ENCODE results near the gene NET1. TPM values are rescaled to one million over a fixed set of nuclear protein-coding genes. Genes with fewer than 3 reads are reported as not detected.
"Not testable (repeated sequence)": the region's sequence is repeated elsewhere in the genome, so short reads cannot be mapped to it uniquely, and the experiment has no call there.

NET1 gene
- total RNA-seq, 1 donor from 2014 or later, result 15.6 TPM

- intact Hi-C loops (cut with DNase I); DNase-seq; ATAC-seq (ENCODE audit: poor library complexity): not testable (repeated sequence)
Observed at GRCh38 chr10:5475088-5475487, 62.7 kb downstream of the NET1 start.

GRCh38 chr10:5475974-5476807, 63.8 kb downstream of the NET1 start:
- intact Hi-C loops (cut with DNase I); ATAC-seq (ENCODE audit: poor library complexity); DNase-seq: not testable (repeated sequence)

- DNase-seq (no peak), ATAC-seq (ENCODE audit: poor library complexity) (no peak)
- intact Hi-C loops (cut with DNase I), result no loop called here
Observed at GRCh38 chr10:5476918-5477525, 64.7 kb downstream of the NET1 start.

GRCh38 chr10:5477948-5478693, 65.8 kb downstream of the NET1 start:
- no peak for DNase-seq
- intact Hi-C loops (cut with DNase I), result no loop called here
- no peak for ATAC-seq (ENCODE audit: poor library complexity)

- no peak for ATAC-seq (ENCODE audit: poor library complexity)
- DNase-seq, result no peak
- intact Hi-C loops (cut with DNase I), result no loop called here
Observed at GRCh38 chr10:5478694-5479305, 66.4 kb downstream of the NET1 start.

- intact Hi-C loops (cut with DNase I), result no loop called here
- ATAC-seq (ENCODE audit: poor library complexity) (no peak), DNase-seq (no peak)
Observed at GRCh38 chr10:5479481-5480161, 67.3 kb downstream of the NET1 start.

- DNase-seq, result no peak
- no peak for ATAC-seq (ENCODE audit: poor library complexity)
- intact Hi-C loops (cut with DNase I), result no loop called here
Observed at GRCh38 chr10:5480162-5480941, 68.0 kb downstream of the NET1 start.

GRCh38 chr10:5481121-5481520, 68.8 kb downstream of the NET1 start:
- ATAC-seq (ENCODE audit: poor library complexity) (no peak), DNase-seq (no peak)
- intact Hi-C loops (cut with DNase I), result no loop called here

- intact Hi-C loops (cut with DNase I), result no loop called here
- DNase-seq (no peak), ATAC-seq (ENCODE audit: poor library complexity) (no peak)
Observed at GRCh38 chr10:5482016-5482415, 69.7 kb downstream of the NET1 start.

- intact Hi-C loops (cut with DNase I), result no loop called here
- ATAC-seq (ENCODE audit: poor library complexity) (no peak), DNase-seq (no peak)
Observed at GRCh38 chr10:5484205-5484604, 71.8 kb downstream of the NET1 start.

- intact Hi-C loops (cut with DNase I), result no loop called here
- ATAC-seq (ENCODE audit: poor library complexity) (no peak), DNase-seq (no peak)
Observed at GRCh38 chr10:5485290-5485689, 72.9 kb downstream of the NET1 start.

GRCh38 chr10:5485948-5486852, 73.8 kb downstream of the NET1 start:
- DNase-seq (no peak), ATAC-seq (ENCODE audit: poor library complexity) (no peak)
- intact Hi-C loops (cut with DNase I), result no loop called here

GRCh38 chr10:5486853-5487235, 74.5 kb downstream of the NET1 start:
- ATAC-seq (ENCODE audit: poor library complexity) (no peak), DNase-seq (no peak)
- intact Hi-C loops (cut with DNase I), result no loop called here

GRCh38 chr10:5488272-5489161, 76.2 kb downstream of the NET1 start:
- no peak for DNase-seq
- peak; percentile 45 for ATAC-seq (ENCODE audit: poor library complexity)
- intact Hi-C loops (cut with DNase I), result no loop called here

- intact Hi-C loops (cut with DNase I), result no loop called here
- DNase-seq (no peak), ATAC-seq (ENCODE audit: poor library complexity) (no peak)
Observed at GRCh38 chr10:5490032-5490431, 77.7 kb downstream of the NET1 start.

All from Right ventricle myocardium superior (tissue), 1 donor.